Suppressor macrophage treated with lipopolysaccharide for 1 hour (primary cell): ENCODE results near the gene ZNF41.
A peak's percentile ranks its signal among the peaks of the same experiment; 100 is the strongest.

ENCODE experiments used
- DNase-seq, 3 donors: peaks; one replicate each; pipeline ENCODE4 v3.0.0-alpha.2; 2020 to 2022

Gene ZNF41

GRCh38 chrX:47489507-47490275, 6.7 kb upstream of the ZNF41 start:
- DNase-seq, result no peak

GRCh38 chrX:47484885-47485284, 1.9 kb upstream of the ZNF41 start:
- DNase-seq, result peak in 2 of 3 donors; percentile 40 to 49

GRCh38 chrX:47483306-47484268, 565 bp upstream of the ZNF41 start:
- peak in 1 of 3 donors; percentile 11 for DNase-seq

- no peak for DNase-seq
Observed at GRCh38 chrX:47482065-47482511, 934 bp downstream of the ZNF41 start.

GRCh38 chrX:47481160-47481559, 1.9 kb downstream of the ZNF41 start:
- no peak for DNase-seq

- DNase-seq, result no peak
Observed at GRCh38 chrX:47480576-47480975, 2.4 kb downstream of the ZNF41 start.

- DNase-seq, result no peak
Observed at GRCh38 chrX:47475476-47475875, 7.5 kb downstream of the ZNF41 start.

GRCh38 chrX:47467106-47467505, 15.9 kb downstream of the ZNF41 start:
- no peak for DNase-seq

GRCh38 chrX:47460561-47460960, 22.5 kb downstream of the ZNF41 start:
- DNase-seq, result no peak

GRCh38 chrX:47458528-47458927, 24.5 kb downstream of the ZNF41 start:
- DNase-seq, result no peak

GRCh38 chrX:47456080-47456479, 26.9 kb downstream of the ZNF41 start:
- DNase-seq, result no peak

- DNase-seq, result no peak
Observed at GRCh38 chrX:47452112-47452511, 30.9 kb downstream of the ZNF41 start.

- no peak for DNase-seq
Observed at GRCh38 chrX:47448165-47448806, 34.7 kb downstream of the ZNF41 start.

GRCh38 chrX:47447607-47448006, 35.4 kb downstream of the ZNF41 start:
- no peak for DNase-seq

GRCh38 chrX:47446971-47447370, 36.1 kb downstream of the ZNF41 start:
- no peak for DNase-seq

GRCh38 chrX:47446431-47446830, 36.6 kb downstream of the ZNF41 start:
- no peak for DNase-seq

GRCh38 chrX:47430925-47431324, 52.1 kb downstream of the ZNF41 start:
- no peak for DNase-seq

- no peak for DNase-seq
Observed at GRCh38 chrX:47422444-47422843, 60.6 kb downstream of the ZNF41 start.

- DNase-seq, result no peak
Observed at GRCh38 chrX:47420962-47421361, 62.1 kb downstream of the ZNF41 start.

- no peak for DNase-seq
Observed at GRCh38 chrX:47420265-47420664, 62.8 kb downstream of the ZNF41 start.

- no peak for DNase-seq
Observed at GRCh38 chrX:47413179-47413594, 69.8 kb downstream of the ZNF41 start.
